RPMI7951 (cell line): ENCODE data around the gene ISCU. TPM values are rescaled to one million over a fixed set of nuclear protein-coding genes. Genes with fewer than 3 reads are reported as not detected.
"Not testable (repeated sequence)": the region's sequence is repeated elsewhere in the genome, so short reads cannot be mapped to it uniquely, and the experiment has no call there.

ENCODE experiments used
- DNase-seq: peaks from one replicate; pipeline ENCODE4 v3.0.0-alpha.2; 2012; ENCODE audit warnings: low read depth
- total RNA-seq: library from RNA; depleted of rRNA; stranded (reverse); fragments of >200 nt; shearing (Covaris generic); gene quantifications from 2 replicates; pipeline ENCODE4 v1.2.3, GENCODE V29; 2014

Gene ISCU
- total RNA-seq, 1 experiment from 2014 or later = 127 TPM

GRCh38 chr12:108589028-108589839 is 26.8 kb downstream of the ISCU start:
- peak; percentile 81 for DNase-seq

DNA sequence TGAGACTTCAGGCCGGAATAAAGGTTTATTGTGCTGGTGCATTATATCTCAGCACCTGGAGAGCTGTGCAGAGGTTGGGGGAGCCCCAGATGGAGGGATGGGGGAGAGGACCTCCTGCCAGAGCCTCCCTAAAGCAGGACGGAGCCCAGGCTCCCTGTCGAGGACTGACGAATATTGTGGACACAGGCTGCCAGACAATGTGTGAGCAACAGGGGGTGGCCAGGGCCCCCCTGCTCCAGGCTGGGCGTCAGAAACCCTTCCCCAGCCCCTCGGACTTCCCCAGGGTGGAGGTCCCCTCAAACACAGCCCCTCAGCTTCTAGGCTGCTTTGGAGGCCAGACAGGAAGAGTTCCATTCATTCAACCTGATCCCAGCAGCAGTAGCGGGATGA is 27.4 kb downstream of the ISCU start:
- peak; percentile 31 for DNase-seq

GRCh38 chr12:108590463-108590862 is 28.1 kb downstream of the ISCU start:
- not testable (repeated sequence) for DNase-seq

- DNase-seq = no peak
Measured at GRCh38 chr12:108591267-108591980, 29.0 kb downstream of the ISCU start.

- DNase-seq = no peak
Measured at GRCh38 chr12:108592033-108592909, 29.9 kb downstream of the ISCU start.

DNA sequence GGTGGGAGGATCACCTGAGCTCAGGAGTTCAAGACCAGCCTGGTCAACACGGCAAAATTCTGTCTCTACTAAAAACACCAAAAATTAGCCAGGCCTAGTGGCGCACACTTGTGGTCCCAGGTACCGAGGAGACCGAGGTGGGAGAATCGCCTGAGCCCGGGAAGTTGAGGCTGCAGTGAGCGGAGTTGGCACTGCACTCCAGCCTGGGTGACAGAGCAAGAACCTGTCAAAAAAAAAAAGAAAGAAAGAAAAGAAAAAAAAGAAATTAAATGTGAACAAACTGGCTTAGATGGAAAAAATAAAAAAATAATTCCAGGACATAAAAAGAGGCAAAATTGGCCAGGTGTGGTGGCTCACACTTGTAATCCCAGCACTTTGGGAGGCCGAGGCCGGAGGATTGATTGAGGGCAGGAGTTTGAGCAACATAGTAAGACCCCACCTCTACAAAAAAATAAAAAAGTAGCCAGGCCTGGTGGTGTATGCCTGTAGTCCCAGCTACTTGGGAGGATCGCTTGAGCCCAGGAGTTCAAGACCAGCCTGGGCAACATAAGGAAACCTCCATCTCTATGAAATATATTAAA is 32.0 kb downstream of the ISCU start:
- no peak for DNase-seq

DNA sequence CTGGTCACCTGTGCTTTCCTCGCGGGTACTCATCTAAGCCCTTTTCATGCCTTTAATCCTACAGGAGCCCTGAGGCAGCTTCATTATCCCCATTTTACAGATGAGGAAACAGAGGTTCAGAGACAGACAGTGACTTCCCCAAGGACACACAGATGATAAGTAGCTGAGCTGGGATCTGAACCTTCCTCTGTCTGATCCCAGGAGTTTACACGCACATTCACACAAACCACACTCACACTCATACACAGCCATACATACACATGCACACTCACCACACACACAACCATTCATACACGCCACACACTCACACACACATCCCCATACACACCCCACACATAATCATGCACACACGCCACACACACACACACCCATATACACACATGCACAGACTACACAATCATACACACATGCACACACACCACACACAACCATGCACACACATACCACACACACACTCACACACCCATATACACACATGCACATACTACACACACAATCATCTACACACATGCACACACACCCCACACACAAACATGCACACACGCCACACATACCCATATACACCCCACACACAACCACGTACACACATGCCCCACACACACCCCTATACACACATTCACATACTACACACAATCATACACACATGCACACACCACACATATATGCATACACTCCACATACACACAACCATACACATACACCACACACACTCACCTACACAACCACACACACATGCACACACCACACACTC is 32.7 kb downstream of the ISCU start:
- no peak for DNase-seq

DNA sequence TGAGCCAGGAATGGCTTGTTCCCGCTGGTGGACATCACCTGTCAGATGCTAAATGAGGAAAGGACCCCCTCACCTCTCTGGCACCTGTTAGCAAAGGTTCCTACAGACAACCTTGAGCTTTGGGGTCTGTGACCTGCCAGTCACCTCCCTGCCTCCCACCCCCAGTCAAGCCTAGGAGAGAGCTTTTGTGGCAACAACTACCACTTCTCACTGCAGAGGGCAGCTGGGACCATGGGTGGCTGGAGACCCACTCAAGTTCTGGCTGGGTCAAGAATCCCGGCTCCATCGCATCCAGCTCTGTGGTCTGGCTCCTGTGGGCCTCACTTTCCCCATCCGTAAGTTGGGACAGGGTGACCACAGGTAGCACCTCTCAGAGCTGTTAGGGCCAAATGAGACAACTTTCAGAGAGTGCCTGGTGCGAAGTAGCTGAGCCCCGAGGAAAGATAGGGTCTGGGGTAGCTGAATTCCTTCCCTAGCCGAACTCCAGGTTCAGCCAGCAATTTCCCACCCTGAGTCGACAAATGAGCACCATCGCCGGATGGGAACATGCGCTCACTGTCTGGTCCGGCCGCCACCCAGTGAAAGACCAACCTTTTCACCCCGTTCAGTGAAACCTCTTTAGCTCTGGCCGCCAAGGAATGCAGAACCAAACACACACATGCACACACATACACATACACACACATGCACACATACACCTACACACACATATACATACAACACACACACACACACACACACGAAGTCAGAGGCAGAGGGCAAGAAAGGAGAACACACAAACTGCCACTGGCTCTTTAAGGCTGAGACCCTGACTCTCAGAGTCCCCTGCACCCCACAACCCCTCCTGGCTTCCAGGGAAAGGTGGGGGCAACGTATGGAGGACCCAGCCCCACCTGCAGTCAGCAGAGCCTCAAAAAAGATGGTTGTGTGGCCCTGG is 33.6 kb downstream of the ISCU start:
- no peak for DNase-seq

GRCh38 chr12:108596854-108597558 is 34.6 kb downstream of the ISCU start:
- DNase-seq = peak; percentile 60

- peak; percentile 94 for DNase-seq
Measured at GRCh38 chr12:108597559-108598471, 35.4 kb downstream of the ISCU start, which contains the start of gene TMEM119. TMEM119 (minus strand) TSS chr12:108598084; CDS start chr12:108592383, 5,701 bp downstream.

GRCh38 chr12:108598553-108599250 is 36.3 kb downstream of the ISCU start:
- DNase-seq = no peak

DNA sequence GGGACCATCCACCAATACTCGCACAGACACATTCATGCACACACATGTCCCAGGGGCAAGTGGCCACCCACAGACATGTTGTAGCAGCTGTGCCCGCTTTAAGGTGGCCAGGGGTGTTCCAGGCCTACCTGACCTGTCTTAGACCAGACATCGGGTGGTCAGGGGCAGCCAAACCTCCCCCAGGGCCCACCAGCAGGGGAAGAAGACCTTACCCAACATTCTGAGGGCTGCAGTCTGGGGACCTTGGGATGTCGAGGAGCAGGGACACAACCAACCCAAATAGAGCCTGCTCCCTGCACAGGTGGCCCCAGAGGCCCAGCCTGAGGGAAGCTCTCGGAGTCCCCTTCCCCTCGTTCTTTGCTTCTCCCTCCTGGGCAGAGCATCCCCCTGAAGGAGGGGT is 37.1 kb downstream of the ISCU start:
- no peak for DNase-seq

DNA sequence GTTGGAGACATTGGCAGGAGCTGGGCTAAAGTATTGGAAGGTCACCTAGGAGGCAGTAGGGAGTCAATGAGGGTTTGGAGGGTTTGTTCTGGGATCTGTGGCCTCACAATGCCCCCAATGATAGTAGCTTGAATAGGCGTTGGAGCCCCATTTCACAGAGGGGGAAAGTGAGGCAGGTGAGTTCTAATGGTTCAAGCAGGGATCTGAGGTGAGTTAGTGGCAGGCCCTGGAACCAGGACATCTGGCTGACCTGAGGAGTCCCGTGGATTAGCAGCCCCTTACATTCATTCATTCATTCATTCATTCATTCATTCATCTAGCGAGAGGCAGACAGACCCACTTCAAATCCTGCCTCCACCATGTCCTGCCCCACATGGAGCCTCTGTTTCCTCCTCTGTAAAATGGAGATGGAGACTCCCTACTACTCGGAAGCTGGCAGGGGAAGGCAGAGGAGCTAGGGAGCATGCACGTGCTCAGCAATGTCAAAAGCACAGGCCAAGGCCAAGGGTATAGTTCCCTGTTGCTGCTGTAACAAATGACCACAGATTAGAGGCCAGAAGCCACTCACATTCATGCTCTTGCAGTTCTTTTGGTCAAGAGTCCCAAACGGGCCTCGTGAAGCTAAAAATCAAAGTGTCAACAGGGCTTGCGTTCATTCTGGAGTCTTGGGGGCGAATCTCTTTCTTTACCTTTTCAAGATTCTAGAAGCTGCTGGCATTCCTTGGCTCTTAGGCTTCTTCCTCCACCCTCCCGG is 37.7 kb downstream of the ISCU start:
- DNase-seq = no peak

DNA sequence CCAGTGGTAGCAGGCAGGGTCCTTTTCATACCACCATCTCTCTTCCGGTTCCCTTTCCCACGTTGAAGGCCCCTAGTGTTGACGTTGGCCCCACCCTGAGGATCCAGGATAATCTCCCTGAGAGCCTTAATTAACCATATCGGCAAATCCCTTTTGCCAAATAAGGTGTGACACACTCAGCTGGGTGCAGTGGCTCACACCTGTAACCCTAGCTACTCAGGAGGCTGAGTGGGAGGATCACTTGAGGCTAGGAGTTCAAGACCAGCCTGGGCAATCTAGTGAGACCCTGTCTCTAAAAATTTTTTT is 38.3 kb downstream of the ISCU start:
- DNase-seq = no peak

- no peak for DNase-seq
Measured at GRCh38 chr12:108602209-108602705, 39.9 kb downstream of the ISCU start.

- no peak for DNase-seq
Measured at GRCh38 chr12:108602976-108603704, 40.7 kb downstream of the ISCU start.
